Breast epithelium (tissue), 4 donors: ENCODE results near the gene CEP57L1. TPM values are rescaled to one million over a fixed set of nuclear protein-coding genes. Genes with fewer than 3 reads are reported as not detected.

ENCODE experiments used
- DNase-seq, 2 donors: peaks; one replicate each; pipeline ENCODE4 v3.0.0-alpha.2; 2019; ENCODE audit warnings: low spot score in 2 of 2
- H3K27ac ChIP-seq, 2 donors: fragments of 200-600 bp; sonication (generic) in 1 of 2; one replicate each; pipeline ENCODE4 v1.5.1; 2016 to 2019; ENCODE audit warnings: mild to moderate bottlenecking in 1 of 2
- H3K27me3 ChIP-seq, 2 donors: fragments of 200-600 bp; sonication (generic) in 1 of 2; one replicate each; pipeline versions ENCODE4 v1.5.1 to v1.6.0; 2017 to 2019; ENCODE audit warnings: control low read depth in 1 of 2, mild to moderate bottlenecking in 1 of 2
- H3K36me3 ChIP-seq: fragments of 200-600 bp; one replicate; pipeline ENCODE4 v1.5.1; 2019
- H3K4me1 ChIP-seq, 2 donors: fragments of 200-600 bp; sonication (generic); one replicate each; pipeline ENCODE4 v1.5.1; 2016 to 2019; ENCODE audit warnings: control low read depth in 1 of 2
- H3K4me3 ChIP-seq, 3 donors: fragments of 200-600 bp; sonication (generic); 1 replicate in 2 of 3; 2 replicates in 1 of 3; pipeline ENCODE4 v1.5.1; 2016 to 2019; ENCODE audit warnings: mild to moderate bottlenecking in 3 of 3, moderate library complexity in 2 of 3
- H3K9me3 ChIP-seq, 2 donors: fragments of 200-600 bp; sonication (generic) in 1 of 2; one replicate each; pipeline ENCODE4 v1.5.1; 2016 to 2019; ENCODE audit warnings: control low read depth in 1 of 2
- POLR2A ChIP-seq: fragments of 450-650 bp; IDR thresholded peaks from one replicate; pipeline ENCODE4 v1.6.1; 2016; ENCODE audit warnings: antibody characterized with exemption, mild to moderate bottlenecking, moderate library complexity
- POLR2AphosphoS5 ChIP-seq, 3 donors: sonication (generic); formaldehyde crosslinking; IDR thresholded peaks; one replicate each; pipeline ENCODE4 v1.6.1; 2017; ENCODE audit warnings: antibody characterized with exemption in 3 of 3
- intact Hi-C: fragments of 100-400 bp; cut with DNase I; formaldehyde crosslinking; loops from one replicate; pipeline ENCODE4 v1.15.1; 2023; ENCODE audit warnings: low total_unique reads
- total RNA-seq, 3 donors: library from RNA; depleted of rRNA; stranded (reverse); fragments of >200 nt; gene quantifications; one replicate each; pipeline ENCODE4 v1.1.0, GENCODE V29; 2016
- TF ChIP-seq, protein P1 (sequence below), 3 donors: fragments of 450-650 bp; IDR thresholded peaks; one replicate each; pipeline ENCODE4 v1.5.1; 2016 to 2017; ENCODE audit warnings: antibody characterized with exemption in 3 of 3, mild to moderate bottlenecking in 3 of 3, moderate library complexity in 3 of 3

The CEP57L1 gene
- total RNA-seq, 3 donors from 2014 or later = 14.1 to 23.7 (median 19.8) TPM

DNA sequence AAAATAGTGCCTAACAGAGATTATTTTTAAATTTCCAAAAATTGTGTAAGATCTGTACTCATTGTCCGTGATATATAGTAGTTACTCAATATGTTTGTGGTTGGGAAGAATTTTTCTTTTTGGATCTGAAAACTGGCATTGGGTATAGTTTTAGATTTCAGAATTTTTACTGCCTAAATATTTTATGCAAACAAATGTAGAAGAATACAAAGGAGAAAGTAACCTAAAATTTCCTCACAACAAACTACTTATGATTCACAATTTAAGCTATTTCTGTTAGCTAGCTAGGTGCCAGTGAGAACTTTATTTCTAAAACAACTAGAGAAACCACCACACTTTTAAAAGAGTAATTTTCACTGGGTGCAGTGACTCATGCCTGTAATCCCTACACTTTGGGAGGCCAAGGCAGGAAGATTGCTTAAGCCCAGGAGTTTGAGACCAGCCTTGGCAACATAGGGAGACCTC is 39.5 kb upstream of the CEP57L1 start:
- no peak for TF ChIP-seq POLR2A
- no peak for TF ChIP-seq POLR2AphosphoS5 (IDR thresholded peaks at IDR 0.05)
- TF ChIP-seq, protein P1, sequence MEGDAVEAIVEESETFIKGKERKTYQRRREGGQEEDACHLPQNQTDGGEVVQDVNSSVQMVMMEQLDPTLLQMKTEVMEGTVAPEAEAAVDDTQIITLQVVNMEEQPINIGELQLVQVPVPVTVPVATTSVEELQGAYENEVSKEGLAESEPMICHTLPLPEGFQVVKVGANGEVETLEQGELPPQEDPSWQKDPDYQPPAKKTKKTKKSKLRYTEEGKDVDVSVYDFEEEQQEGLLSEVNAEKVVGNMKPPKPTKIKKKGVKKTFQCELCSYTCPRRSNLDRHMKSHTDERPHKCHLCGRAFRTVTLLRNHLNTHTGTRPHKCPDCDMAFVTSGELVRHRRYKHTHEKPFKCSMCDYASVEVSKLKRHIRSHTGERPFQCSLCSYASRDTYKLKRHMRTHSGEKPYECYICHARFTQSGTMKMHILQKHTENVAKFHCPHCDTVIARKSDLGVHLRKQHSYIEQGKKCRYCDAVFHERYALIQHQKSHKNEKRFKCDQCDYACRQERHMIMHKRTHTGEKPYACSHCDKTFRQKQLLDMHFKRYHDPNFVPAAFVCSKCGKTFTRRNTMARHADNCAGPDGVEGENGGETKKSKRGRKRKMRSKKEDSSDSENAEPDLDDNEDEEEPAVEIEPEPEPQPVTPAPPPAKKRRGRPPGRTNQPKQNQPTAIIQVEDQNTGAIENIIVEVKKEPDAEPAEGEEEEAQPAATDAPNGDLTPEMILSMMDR (IDR thresholded peaks at IDR 0.05) = no peak

DNA sequence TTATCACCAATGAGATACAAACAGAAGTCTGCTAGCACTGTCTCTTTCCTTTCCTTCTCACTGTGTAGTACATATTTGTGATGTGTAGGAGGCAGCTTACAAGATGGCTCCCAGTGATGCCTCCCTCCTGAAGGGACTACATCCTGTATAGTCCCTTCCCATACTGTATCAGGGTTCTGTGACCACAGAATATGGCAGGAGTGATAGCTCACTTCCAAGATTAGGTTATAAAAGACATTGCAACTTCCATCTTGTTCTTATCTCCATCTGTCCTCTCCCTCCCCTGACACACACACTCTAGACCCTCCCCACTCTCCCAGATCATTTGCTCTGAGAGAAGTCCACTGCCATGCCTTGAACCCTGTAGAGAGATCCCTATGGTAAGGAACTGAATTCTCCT is 38.6 kb upstream of the CEP57L1 start:
- no peak overlapping the region for H3K27ac ChIP-seq
- H3K36me3 ChIP-seq = no peaks in the 10 kb centered on the region
- DNase-seq = no peak
- H3K4me3 ChIP-seq = no peak overlapping the region
- TF ChIP-seq POLR2AphosphoS5 (IDR thresholded peaks at IDR 0.05) = no peak
- TF ChIP-seq POLR2A = no peak
- TF ChIP-seq, protein P1 (IDR thresholded peaks at IDR 0.05) = no peak
- peaks cover 0 to 7% of the 10 kb centered on the region in 2 donors for H3K4me1 ChIP-seq
- no peaks in the 10 kb centered on the region for H3K27me3 ChIP-seq
- no peaks in the 10 kb centered on the region for H3K9me3 ChIP-seq
- intact Hi-C loops = no loop called here

More for the DNA sequence above, 39.5 kb upstream of the CEP57L1 start:
- Histone ChIP-seq H3K4me1 (peaks cover 0 to 7% of the 10 kb centered on the region in 2 donors), H3K27ac (no peak overlapping the region), H3K36me3 (no peaks in the 10 kb centered on the region), H3K27me3 (no peaks in the 10 kb centered on the region), H3K9me3 (no peaks in the 10 kb centered on the region), H3K4me3 (no peak overlapping the region)
- intact Hi-C loops = no loop called here
- no peak for DNase-seq

DNA sequence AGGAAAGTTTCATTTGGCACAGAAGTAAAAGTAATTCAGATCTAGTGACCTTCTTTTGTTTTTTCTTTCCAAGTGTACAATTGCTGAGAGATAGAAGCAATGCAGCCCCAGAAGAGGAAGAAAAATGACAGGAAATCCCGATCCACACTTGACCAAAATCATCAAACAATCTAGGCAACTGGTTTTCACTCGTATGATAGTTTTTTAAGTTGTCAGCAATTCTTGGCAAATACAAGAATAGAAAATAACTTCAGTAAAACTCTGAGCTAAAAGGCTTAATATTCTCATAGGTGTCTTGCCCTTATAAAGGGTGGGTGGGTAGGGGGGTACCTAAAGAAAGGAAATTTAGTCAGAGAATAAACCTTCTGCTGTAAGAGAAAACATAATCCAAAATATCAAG is 36.7 kb upstream of the CEP57L1 start:
- H3K27me3 ChIP-seq = no peaks in the 10 kb centered on the region
- intact Hi-C loops = no loop called here
- TF ChIP-seq POLR2A (no peak), POLR2AphosphoS5 (IDR thresholded peaks at IDR 0.05) (no peak)
- TF ChIP-seq, protein P1 (IDR thresholded peaks at IDR 0.05) = no peak
- DNase-seq = no peak
- peak overlapping the region in 1 of 2 donors; percentile 4 for H3K27ac ChIP-seq
- H3K36me3 ChIP-seq = no peaks in the 10 kb centered on the region
- H3K4me1 ChIP-seq = peaks cover 0 to 7% of the 10 kb centered on the region in 2 donors
- no peak overlapping the region for H3K4me3 ChIP-seq
- H3K9me3 ChIP-seq = no peaks in the 10 kb centered on the region

DNA sequence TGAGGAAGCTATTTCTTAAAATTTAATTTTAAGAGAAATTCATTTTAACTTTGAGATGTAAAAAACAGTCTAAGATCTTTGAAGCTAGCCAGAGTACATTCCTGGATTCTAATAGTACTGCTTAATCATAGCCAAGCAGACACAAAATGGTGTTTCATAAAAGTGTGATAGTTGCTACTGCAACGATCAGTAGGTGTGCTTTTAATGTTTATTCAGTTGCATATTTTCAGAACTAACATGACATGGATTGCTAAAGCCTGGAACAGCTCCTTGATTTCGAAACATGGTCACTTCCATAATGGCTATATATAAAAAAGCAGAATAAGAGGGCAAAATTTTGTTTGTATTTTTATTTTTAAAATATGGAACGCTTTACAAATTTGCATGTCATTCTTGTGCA is 36.2 kb upstream of the CEP57L1 start:
- Histone ChIP-seq H3K4me1 (peaks cover 0 to 7% of the 10 kb centered on the region in 2 donors), H3K27ac (peak overlapping the region; percentile 9 to 48), H3K9me3 (no peaks in the 10 kb centered on the region), H3K36me3 (no peaks in the 10 kb centered on the region), H3K4me3 (no peak overlapping the region), H3K27me3 (no peaks in the 10 kb centered on the region)
- DNase-seq = no peak
- TF ChIP-seq, protein P1 (IDR thresholded peaks at IDR 0.05) = no peak
- TF ChIP-seq POLR2A (no peak), POLR2AphosphoS5 (IDR thresholded peaks at IDR 0.05) (no peak)
- intact Hi-C loops = no loop called here

DNA sequence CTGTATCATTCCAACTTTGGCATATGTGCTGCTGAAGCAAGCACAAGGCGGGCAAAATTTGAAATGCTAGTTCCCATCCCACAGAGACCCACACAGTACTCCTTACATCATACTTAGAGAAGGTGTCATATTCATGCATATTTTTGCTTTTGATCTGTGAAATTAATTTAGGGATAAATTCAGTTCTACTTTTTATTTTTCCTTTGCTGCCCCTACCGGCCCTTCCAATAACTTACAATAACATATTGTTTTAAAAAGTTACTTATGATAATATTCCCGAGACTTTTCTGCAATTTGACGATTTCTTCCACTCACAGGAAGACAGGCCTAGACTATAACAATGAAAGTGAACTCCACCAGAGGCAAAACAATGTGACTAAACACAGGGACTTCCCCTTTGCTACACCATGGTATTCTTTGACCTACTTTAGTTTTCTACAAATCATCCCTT is 35.7 kb upstream of the CEP57L1 start:
- Histone ChIP-seq H3K27ac (peak overlapping the region; percentile 9 to 48), H3K4me3 (no peak overlapping the region)
- no peak for DNase-seq

More for the DNA sequence above, 35.7 kb upstream of the CEP57L1 start:
- Histone ChIP-seq H3K27me3 (no peaks in the 10 kb centered on the region), H3K36me3 (no peaks in the 10 kb centered on the region), H3K4me1 (peaks cover 0 to 7% of the 10 kb centered on the region in 2 donors), H3K9me3 (no peaks in the 10 kb centered on the region)
- no peak for TF ChIP-seq POLR2AphosphoS5 (IDR thresholded peaks at IDR 0.05)
- no peak for TF ChIP-seq POLR2A
- TF ChIP-seq, protein P1 (IDR thresholded peaks at IDR 0.05) = peak in 2 of 3 donors; percentile 21 to 42
- intact Hi-C loops = no loop called here
